ENCODE data around the gene RIT2.

DNA sequence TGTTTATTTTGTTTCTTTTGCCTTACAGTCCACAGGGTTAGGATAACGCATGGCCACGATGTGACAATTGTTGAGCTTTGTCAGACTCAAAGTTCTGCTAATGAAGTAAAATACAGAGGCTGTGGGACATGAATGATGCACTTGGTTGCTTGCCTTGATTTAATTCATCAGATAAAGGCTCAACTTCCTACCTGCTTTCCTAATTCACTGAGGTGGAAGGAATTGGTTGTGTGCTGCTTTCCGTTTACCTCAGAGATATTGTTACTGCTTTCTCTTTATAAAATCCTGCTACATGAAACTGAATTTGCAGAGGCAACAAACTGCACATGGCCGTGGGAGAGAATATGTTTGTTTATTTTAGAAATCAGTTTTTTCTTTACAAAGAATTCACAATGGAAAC is 6.6 kb downstream of the RIT2 start:
- TF ChIP-seq CTCF (IDR thresholded peaks at IDR 0.05; ENCODE audit: low read depth, low read length) (no peak), EZH2phosphoT487 (IDR thresholded peaks at IDR 0.05; ENCODE audit: low read depth) (no peak)

All from OCI-LY3 (cell line).